CD4-positive, alpha-beta T cell treated with Interleukin-10 for 1 hour (primary cell): ENCODE measurements around the gene MRPS34.
"Not testable (repeated sequence)": the region's sequence is repeated elsewhere in the genome, so short reads cannot be mapped to it uniquely, and the experiment has no call there.

ENCODE experiments used
- DNase-seq: peaks from one replicate; pipeline ENCODE4 v3.0.0-alpha.2; 2020

Gene MRPS34

DNA sequence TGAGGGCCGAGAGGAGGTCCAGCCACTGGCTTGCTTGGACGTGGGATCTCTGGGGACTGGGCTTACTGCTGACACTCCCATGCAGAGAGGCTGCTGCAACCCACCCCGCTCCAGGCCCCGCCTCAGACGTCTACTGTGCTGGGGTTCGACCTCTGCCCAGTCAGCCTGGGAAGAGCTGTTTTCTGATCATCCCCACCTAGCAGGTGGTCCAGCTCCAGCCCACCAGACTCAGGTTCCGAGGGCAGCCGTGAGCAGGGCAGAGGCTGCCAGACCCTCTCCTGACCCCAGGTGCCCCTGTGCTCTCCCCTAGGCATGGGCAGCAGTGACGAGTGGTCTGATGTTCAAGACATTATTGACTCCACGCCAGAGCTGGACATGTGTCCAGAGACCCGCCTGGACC is 25.0 kb downstream of the MRPS34 start:
- no peak for DNase-seq

DNA sequence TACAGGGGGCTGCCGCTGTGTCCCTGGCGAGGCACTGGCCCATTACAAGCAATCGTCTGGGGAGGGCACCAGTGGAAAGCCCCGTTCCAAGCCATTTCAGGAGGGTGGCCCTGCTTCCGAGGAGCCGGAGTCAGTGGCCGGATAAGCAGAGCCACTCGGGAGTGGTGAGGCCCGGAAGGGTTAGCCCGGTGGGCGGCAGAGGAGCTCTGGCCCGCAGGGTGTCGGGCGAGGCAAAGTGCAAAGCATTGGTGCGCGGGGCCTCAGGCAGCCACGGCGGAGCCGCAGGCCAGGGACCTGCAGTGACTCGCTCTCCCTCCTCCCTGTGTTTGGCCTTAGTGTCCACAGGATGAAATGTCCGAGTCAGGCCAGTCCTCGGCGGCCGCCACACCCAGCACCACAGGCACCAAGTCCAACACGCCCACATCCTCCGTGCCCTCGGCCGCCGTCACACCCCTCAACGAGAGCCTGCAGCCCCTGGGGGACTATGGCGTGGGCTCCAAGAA is 26.2 kb downstream of the MRPS34 start:
- no peak for DNase-seq

DNA sequence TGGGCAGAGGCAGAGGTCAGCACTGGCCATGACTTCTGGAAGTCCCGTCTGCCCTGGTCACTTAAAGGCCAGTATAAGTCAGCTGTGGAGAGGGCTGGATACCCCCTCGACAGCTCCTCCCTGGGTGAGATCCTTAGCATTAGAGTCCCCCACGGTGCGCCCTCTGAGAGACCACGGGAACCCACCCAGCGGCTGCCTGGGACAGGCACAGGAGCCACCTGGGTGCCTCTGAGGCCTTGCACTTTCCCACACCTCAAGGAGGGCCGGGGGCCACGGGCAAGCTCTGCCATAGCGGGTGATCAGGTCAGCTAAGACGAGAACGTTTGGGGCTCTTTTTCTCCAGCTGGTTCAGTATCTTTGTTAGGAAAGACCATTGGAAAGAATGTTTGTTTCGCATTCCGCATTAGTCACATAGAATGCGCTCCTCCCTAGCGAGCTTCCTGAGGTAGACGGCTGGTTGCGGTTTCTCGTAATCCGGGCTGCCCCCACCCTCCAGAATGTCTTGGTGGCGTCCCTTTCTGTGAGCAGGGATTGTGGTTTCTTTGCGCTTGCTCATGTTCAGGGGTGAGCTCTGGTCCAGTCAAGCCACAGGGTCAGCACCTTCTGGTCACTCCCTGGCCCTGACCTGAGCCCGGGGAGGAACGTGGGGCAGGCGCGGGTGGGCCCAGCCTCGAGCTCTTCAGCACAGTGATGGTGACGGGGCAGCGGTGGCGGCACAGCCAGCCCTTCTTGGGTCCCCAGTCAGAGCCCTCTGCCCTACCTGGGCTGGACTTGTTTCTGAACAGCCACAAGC is 26.8 kb downstream of the MRPS34 start:
- no peak for DNase-seq

- no peak for DNase-seq
These were observed 27.6 kb downstream of the MRPS34 start for GRCh38 chr16:1745181-1745899.

GRCh38 chr16:1744338-1744840 is 28.5 kb downstream of the MRPS34 start:
- no peak for DNase-seq

DNA sequence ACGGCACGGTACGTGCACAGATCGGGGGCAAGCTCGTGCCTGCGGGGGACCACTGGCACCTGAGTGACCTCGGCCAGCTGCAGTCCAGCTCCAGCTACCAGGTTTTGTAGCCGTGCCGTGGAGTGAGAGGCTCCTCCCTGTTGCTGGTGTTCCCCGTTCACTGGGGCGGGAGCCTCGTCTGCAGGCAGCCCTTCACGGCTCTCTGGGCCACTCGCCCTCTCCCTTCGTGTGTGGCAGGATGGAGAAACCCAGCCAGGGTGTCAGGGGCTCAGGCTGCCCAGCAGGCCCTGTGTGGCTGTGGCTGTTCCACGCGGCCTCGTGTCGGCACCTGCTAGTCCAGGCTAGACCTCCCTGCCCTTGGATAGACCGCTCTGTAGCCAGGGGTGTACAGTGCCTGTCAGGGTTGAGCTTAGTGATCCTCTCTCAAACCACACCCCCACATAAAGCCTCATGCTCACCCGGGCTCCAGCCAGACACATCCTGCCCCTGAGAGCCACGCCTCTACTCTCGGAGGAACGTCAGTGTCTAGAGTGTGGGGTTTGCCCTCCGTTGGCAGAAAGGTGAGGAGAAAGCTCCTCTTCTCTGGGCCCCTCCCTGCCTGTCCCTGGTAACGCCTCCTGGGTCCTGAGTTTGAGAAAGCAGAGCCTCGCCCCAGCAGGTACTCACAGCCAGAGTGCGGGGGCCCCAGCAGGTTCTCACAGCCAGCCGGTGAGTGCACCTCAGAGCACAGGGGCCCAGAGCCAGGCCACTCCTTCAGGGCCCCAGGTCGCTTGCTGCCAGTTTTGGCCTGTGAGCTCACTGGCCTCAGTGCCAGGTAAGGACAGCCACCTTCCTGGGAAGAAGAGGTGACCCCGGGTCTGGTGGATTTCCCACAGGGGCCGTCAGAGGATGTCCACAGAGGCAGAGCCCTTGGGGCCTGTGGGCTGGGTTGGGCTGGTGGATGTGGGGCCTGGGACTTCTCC is 29.3 kb downstream of the MRPS34 start:
- no peak for DNase-seq

DNA sequence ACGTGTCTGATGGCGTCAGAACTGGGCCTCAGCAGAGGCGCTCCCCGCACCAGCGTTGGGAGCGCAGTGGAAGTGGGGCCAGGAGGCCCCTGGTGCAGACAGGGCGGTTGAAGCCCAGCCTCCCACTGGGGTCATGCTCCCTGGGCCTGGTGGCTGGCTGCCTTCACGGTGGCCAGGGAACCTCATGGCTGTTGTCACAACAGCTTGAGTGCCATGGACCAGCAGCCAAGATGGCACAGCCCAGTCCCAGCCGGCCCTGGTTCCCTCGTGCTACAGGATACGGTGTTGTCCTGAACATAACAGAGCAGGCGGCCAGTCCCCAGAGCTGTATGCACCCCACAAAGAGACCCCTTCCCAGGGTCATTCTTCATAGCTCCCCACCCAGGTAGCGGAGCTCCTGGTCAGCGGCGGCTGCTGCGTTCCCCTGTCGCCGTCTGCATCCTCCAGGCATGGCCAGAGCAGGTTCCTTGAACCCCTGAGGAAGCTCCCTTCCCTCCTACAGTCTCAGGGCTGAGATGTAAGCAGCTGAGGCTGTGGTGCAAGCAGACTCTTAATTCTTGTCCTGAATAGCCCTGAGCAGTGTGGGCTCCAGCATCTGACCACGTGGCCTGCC is 31.3 kb downstream of the MRPS34 start:
- no peak for DNase-seq

DNA sequence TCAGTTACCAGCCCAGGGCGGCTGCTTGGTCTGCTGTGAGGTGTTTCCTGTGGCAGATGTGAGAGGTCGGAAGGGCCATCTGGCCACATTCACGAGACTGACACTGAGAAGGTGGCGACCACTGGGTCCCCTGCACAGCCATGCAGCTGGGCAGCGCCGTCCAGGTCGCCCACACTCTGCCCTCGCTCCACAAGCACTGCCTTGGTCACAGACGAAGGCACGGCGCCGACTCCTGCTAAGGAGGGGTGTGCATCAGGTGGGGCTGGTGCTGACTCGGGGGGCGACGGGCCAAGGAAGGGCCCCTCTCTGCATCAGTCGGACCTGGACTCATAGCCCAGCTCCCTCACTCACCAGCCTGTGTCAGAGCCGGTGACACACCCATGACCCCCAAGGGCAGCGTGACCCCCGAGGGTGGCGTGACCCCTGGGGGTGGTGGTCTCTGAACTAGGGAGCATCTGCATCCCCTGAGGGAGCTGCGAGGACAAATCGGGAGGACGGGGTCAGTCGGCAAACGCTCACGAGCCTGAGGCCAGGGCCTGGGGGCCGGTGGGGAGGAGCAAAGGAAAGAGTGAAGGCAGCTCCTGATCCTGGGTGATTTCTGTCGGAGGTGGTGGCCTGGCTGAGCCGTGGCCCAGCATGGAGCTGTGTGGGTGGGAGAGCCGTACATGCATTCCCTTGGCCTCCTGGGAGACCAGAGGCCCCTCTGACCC is 32.0 kb downstream of the MRPS34 start:
- no peak for DNase-seq

DNA sequence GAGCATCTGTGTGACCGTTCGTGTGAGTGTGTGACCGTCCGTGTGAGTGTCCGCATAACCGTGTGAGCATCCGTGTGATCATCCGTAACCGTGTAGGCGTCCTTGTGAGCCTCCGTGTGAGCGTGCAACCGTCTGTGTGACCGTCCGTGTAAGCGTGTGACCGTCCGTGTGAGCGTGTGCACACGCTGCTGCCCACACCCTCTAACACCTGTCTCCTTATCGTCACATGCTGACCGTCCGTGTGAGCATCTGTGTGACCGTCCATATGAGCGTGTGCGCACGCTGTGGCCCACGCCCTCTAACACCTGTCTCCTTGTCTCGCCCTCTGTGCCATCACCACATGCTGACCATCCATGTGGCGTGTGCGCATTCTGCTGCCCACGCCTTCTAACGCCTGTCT is 32.7 kb downstream of the MRPS34 start:
- no peak for DNase-seq

GRCh38 chr16:1734816-1735215 is 38.1 kb downstream of the MRPS34 start:
- DNase-seq = no peak

DNA sequence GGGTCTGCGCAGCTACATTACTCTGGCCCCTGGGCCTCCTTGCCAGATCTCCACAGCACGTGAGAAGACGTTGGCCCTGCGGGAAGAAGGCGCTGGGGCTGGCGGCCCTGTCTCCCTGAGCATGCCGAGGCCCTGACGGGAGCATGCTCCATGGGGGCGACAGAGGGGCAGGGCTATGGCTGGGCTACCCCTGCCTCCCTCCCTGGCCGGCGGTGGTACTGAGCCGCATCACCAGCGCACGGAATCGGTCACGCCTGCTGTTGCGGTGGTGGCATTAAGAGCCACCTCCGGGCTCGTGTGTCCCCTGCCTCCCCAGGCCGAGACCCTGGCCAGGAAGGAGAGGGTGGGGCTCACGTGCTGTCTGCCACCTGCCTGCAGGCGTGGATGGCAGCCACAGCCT is 38.8 kb downstream of the MRPS34 start:
- no peak for DNase-seq

DNA sequence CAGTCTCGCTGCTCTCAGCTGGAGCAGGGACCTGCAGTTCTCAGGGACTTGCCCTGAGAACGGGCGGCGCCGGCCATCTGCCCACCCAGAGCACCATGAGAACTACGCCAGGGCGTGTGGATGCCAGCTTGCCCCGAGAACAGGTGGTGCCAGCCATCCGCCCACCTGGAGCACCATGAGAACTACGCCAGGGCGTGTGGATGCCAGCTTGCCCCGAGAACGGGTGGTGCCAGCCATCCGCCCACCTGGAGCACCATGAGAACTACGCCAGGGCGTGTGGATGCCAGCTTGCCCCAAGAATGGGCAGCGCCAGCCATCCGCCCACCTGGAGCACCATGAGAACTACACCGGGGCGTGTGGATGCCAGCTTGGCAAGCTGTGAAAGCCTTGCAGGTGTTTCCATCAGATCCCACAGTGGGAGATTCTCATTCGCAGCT is 40.4 kb downstream of the MRPS34 start:
- DNase-seq = not testable (repeated sequence)

DNA sequence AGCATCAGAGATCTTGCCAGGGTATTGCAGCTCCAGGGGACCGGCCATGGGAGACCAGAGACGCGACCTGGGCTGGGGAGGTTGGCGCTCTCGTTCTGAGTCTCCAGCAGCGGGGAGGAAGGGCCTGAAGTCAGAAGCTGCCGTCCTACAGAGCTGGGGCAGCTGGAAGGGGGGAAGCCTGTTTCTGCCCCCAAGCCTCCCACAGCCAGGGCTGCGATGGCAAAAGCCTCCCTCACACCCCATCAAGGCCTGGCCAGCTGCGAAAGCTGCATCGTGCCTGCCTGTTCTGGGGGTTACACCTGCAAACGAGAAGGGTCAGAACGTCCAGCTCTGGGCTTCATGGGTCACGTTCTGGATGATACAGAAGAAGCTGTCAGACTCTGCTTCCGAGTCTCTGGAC is 40.9 kb downstream of the MRPS34 start:
- DNase-seq = no peak

DNA sequence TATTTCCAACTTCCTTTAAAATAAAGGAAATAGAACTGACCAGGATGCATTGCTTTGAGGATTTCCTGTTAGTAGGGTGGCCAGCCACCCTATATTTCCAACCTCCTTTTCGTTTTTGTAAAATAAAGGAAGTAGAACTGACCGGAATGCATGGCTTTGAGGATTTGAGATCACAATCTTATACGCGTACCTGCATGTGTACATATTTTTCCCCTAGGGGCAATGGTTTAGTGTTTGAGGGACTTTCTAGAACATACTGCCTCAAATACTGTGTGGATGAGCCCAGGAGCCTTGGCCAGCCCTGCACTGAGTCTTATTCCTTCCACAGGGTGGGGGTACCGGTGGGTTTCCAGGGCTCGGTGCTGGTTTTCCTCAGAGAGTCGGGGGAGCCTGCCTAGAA is 41.3 kb downstream of the MRPS34 start:
- DNase-seq = no peak

DNA sequence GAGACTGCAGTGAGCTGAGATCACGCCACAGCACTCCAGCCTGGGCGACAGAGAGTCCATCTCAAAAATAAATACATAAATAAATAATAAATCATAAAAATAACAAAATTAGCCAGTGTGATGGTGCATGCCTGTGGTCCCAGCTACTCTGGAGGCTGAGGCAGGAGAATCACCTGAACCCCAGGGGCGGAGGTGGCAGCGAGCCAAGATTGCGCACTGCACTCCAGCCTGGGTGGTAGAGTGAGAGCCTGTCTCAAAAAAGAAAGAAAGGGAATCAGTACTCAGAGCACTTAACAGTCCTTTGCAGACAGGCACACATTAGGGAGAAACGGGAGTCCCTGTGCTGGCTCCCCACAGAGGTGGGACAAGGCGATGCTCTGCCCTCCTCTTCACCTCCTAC is 41.9 kb downstream of the MRPS34 start:
- DNase-seq = no peak

- DNase-seq = no peak
These were observed 43.5 kb downstream of the MRPS34 start for GRCh38 chr16:1729445-1729844.

- no peak for DNase-seq
These were observed 43.9 kb downstream of the MRPS34 start for GRCh38 chr16:1729026-1729425.

DNA sequence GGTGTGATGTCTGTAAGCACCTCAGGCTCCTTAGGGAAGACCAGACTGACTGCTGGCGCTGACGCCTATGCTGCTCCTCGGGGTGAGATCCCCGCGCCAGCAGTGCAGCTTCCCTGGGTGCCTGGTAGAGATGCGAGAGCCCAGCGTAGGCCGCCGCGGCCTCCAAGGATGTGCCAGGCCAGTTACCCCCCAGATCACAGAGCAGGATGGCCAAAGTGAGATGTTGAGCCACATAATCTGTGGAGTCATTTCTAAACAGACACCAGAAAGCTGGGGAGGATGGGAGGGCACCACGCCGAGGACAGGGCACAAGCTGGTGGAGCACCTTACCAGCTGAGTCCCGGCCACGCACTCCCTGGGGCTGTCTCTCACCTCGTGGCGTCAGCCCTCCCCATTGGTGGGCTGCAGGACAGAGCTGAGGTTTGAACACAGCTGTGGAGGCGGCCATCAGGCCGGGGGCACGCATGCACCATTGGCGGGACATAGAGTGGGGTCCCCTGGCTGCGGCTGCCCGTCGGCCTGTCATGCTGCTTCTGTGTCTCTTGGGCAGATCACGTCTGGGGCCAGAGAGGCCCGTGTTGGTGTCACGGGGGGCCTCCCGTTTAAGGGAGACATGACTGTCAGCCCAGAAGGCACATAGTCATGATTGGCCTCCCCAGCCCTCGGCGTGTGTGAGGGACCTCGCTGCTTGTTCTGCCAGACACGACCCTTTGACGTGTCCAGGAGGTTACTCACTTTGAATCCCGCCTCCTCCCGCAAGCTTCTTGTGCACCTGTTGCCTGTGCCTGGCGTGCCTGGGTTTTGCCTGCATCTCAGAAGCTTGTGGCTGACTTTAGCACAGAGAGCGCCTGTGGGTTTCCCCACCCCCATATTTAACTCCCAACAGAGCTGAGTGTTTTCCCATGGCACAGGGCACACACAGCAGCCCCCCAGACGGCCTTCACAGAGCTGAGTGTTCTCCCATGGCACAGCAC is 45.0 kb downstream of the MRPS34 start:
- no peak for DNase-seq

DNA sequence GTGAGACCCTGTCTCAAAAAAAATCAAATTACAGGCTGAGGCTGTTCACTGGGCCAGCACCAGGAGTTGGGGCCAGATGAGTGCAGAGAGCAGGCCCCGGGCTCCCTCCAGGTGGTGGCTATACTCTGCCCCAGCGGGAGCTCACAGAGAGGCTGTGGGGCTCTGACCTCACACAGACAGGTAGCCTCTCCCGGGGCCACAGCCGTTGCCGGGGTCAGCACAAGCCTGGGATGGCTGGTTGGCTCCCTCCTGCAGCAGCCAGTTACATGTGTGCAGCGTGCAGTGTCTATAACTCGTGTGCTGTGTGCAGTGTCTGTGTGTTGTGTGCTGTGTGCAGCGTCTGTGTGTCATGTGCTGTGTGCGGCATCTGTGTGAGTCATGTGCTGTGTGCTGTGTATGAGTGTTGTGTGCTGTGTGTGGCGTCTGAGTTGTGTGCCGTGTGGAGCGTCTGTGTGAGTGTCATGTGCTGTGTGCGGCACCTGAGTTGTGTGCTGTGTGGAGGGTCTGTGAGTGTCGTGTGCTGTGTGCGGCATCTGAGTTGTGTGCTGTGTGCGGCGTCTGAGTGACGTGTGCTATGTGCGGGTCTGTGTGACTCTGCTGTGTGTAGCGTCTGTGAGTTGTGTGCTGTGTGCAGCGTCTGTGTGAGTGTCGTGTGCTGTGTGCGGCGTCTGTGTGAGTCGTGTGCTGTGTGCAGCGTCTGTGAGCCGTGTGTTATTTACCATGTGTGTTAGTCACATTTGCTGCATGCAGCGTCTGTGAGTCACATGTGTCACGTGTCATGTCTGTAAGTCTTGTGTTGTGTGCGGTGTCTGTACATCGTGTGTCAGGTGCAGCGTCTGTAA is 46.1 kb downstream of the MRPS34 start:
- no peak for DNase-seq

- DNase-seq = no peak
These were observed 48.4 kb downstream of the MRPS34 start for GRCh38 chr16:1724491-1724890.
